Activated T-cell treated with anti-CD3 and anti-CD28 coated beads, Interleukin-2, amount 50 U/mL, for 72 hours (primary cell): ENCODE measurements around the gene LCN15. TPM values are rescaled to one million over a fixed set of nuclear protein-coding genes. Genes with fewer than 3 reads are reported as not detected.

Experiments used
- ATAC-seq, 2 donors: fragments of 150-1000 bp; cut with Tn5 transposase; replicated peaks in 1 of 2; 2 replicates each; pipeline ENCODE4 v1.10.0; 2021; ENCODE audit warnings: moderate library complexity in 2 of 2, mild to moderate bottlenecking in 1 of 2
- DNase-seq, 2 donors: peaks; one replicate each; pipeline ENCODE4 v3.0.0; 2021 to 2022; ENCODE audit warnings: mixed read lengths in 1 of 2
- H3K27ac Mint-ChIP-seq: one replicate; pipeline ENCODE4 v1.8.0; 2022; ENCODE audit warnings: mild to moderate bottlenecking, moderate library complexity, mixed read lengths
- H3K27me3 Mint-ChIP-seq: one replicate; pipeline ENCODE4 v1.8.0; 2022; ENCODE audit warnings: low read depth, mixed read lengths
- H3K36me3 Mint-ChIP-seq, 2 donors: one replicate each; pipeline ENCODE4 v1.8.0; 2022; ENCODE audit warnings: mixed read lengths in 2 of 2, mild to moderate bottlenecking in 1 of 2; ENCODE audit not compliant: insufficient read depth in 2 of 2
- H3K4me1 Mint-ChIP-seq: one replicate; pipeline ENCODE4 v1.8.0; 2022; ENCODE audit warnings: low read depth, mixed read lengths
- H3K4me3 Mint-ChIP-seq, 2 donors: one replicate each; pipeline ENCODE4 v1.8.0; 2022; ENCODE audit warnings: mild to moderate bottlenecking in 2 of 2, mixed read lengths in 2 of 2, moderate library complexity in 2 of 2
- H3K9me3 Mint-ChIP-seq, 2 donors: one replicate each; pipeline ENCODE4 v1.8.0; 2022; ENCODE audit warnings: mixed read lengths in 2 of 2
- total RNA-seq, 2 donors: library from RNA; stranded (reverse); gene quantifications; one replicate each; pipeline ENCODE4 v1.2.3, GENCODE V29; 2022

Gene LCN15
- total RNA-seq, 2 donors from 2014 or later: not detected

DNA sequence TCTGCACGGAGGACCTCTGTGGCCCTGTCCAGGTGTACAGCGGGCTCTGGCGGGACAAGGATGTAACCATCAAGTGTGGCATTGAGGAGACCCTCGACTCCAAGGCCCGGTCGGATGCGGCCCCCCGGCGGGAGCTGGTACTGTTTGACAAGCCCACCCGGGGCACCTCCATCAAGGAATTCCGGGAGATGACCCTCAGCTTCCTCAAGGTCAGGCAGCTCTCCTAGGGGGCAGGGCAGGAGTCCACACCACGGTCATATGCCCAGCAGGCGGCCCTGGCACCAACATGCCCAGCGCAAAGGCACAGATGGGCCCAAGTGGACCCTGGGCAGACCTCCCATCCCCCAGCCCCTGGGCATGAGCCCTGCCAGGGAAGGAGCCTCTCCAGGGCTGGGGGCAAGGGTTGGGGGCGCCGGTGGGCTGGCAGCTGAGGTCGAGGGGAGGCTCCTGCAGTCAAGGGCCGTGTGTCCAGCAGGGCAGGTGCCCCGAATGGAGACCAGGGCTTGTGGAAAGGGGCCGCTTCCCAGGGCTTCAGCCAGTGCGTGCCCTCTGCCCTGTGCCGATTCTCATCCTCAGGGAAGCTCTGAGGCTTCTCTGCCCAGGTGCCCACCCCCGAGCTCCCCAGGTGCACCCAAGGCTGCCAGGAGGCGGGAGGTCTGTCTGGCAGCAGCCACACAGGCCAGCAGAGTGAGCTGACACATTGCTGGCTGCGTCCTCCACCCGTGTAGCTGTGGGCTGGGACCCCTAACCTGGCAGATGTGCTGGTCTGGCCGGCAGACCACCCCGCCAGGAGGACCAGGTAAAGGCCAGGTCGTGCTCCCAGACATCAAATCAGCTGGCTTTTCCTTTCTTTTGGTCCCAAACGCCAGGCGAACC is 42.0 kb downstream of the LCN15 start:
- H3K27me3 Mint-ChIP-seq: no peaks in the 10 kb centered on the region
- peaks cover 30% of the 10 kb centered on the region for H3K4me1 Mint-ChIP-seq
- H3K27ac Mint-ChIP-seq: no peak overlapping the region
- no peaks in the 10 kb centered on the region for H3K9me3 Mint-ChIP-seq
- ATAC-seq (no peak), DNase-seq (no peak)
- H3K36me3 Mint-ChIP-seq: peaks cover 7 to 15% of the 10 kb centered on the region in 2 donors
- H3K4me3 Mint-ChIP-seq: no peak overlapping the region

- peaks cover 3 to 11% of the 10 kb centered on the region in 2 donors for H3K36me3 Mint-ChIP-seq
- ATAC-seq (peak in 1 of 2 donors; percentile 3), DNase-seq (no peak)
- H3K27ac Mint-ChIP-seq: no peak overlapping the region
- peaks cover 24% of the 10 kb centered on the region for H3K4me1 Mint-ChIP-seq
- no peak overlapping the region for H3K4me3 Mint-ChIP-seq
- no peaks in the 10 kb centered on the region for H3K9me3 Mint-ChIP-seq
- no peaks in the 10 kb centered on the region for H3K27me3 Mint-ChIP-seq
These were observed 42.8 kb downstream of the LCN15 start for GRCh38 chr9:136721339-136722092.

DNA sequence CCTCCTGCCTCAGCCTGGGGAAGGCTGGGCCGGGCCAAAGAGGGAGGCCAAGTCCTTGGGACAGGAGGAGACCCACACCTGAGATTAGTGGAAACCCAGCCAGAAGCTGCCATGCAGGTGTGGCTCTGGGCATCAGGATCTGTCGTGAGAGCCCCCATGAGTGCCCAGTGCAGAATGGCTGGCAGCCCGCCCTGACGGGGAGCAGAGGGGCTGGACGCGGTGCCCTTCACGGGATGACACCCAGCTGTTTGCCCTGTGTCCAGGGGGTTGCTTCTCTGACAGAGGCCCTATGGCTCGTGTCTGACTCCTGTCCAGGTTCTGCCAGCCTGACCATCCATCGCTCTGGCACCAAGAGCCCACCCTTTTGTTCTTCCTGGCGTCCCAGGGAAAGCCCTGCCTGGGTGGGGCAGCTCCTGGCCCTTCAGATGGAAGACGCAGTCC is 43.4 kb downstream of the LCN15 start:
- no peak overlapping the region for H3K27ac Mint-ChIP-seq

GRCh38 chr9:136720251-136720897 is 43.9 kb downstream of the LCN15 start:
- H3K9me3 Mint-ChIP-seq: no peaks in the 10 kb centered on the region
- H3K27me3 Mint-ChIP-seq: peaks cover 8% of the 10 kb centered on the region
- H3K36me3 Mint-ChIP-seq: peaks cover 2 to 7% of the 10 kb centered on the region in 2 donors
- peaks cover 14% of the 10 kb centered on the region for H3K4me1 Mint-ChIP-seq
- no peak overlapping the region for H3K27ac Mint-ChIP-seq
- DNase-seq (no peak), ATAC-seq (no peak)
- no peak overlapping the region for H3K4me3 Mint-ChIP-seq

More for the DNA sequence above, 43.4 kb downstream of the LCN15 start:
- H3K4me3 Mint-ChIP-seq: no peak overlapping the region
- peaks cover 18% of the 10 kb centered on the region for H3K4me1 Mint-ChIP-seq
- H3K36me3 Mint-ChIP-seq: peaks cover 2 to 8% of the 10 kb centered on the region in 2 donors
- peaks cover 3% of the 10 kb centered on the region for H3K27me3 Mint-ChIP-seq
- ATAC-seq (no peak), DNase-seq (no peak)
- no peaks in the 10 kb centered on the region for H3K9me3 Mint-ChIP-seq

GRCh38 chr9:136719195-136719880 is 45.0 kb downstream of the LCN15 start:
- peaks cover 7% of the 10 kb centered on the region for H3K4me1 Mint-ChIP-seq
- no peak overlapping the region for H3K4me3 Mint-ChIP-seq
- ATAC-seq: peak in 1 of 2 donors; percentile 8
- H3K27me3 Mint-ChIP-seq: peaks cover 11% of the 10 kb centered on the region
- H3K9me3 Mint-ChIP-seq: no peaks in the 10 kb centered on the region
- DNase-seq: no peak
- peaks cover under 1 to 5% of the 10 kb centered on the region in 2 donors for H3K36me3 Mint-ChIP-seq
- H3K27ac Mint-ChIP-seq: no peak overlapping the region

DNA sequence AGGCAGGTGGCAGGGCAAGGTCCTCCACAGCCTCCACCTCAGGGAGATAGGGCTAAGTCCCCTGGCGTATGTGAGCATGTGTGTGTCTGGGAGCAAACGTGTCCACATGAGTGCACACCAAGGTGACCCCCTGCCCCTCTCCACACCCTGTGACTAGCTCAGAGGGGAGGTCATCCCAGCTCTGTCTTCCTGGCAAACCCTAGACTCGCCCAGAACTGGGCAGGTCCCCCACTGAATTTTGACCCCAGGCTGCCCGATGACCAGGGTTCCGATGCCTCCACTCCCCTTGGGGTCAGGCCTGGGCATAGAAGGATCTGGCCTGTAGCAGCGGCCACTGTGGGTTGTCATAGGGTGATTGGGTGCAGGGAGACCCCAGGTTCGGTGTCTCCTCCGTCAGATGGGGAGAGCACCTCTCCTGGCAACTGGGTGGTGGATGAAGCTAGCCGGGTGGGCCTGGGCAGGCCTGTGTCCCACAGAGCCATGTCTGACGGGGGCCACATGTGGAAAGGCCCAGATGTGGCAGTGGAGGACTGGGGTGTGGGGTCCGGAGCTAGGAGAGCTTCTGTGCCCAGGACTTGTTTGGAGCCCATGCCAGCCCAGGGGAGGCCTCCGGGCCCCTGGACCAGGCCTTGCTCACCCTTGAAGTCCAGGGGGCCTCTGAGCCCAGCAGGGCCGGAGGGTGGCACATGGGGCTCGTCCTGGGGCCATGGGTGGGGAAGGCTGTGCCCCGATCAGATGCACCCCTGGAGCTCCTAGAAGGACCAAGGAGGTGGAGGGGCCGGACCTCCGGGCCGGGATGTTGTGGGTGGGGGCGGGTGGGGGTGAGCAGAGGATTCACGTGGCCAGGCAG is 45.7 kb downstream of the LCN15 start:
- Mint-ChIP-seq H3K27ac (no peak overlapping the region), H3K36me3 (peaks cover 0 to 1% of the 10 kb centered on the region in 2 donors), H3K27me3 (peaks cover 17% of the 10 kb centered on the region), H3K4me3 (no peak overlapping the region), H3K9me3 (no peaks in the 10 kb centered on the region), H3K4me1 (no peaks in the 10 kb centered on the region)
- no peak for DNase-seq
- peak in 1 of 2 donors; percentile 12 for ATAC-seq

DNA sequence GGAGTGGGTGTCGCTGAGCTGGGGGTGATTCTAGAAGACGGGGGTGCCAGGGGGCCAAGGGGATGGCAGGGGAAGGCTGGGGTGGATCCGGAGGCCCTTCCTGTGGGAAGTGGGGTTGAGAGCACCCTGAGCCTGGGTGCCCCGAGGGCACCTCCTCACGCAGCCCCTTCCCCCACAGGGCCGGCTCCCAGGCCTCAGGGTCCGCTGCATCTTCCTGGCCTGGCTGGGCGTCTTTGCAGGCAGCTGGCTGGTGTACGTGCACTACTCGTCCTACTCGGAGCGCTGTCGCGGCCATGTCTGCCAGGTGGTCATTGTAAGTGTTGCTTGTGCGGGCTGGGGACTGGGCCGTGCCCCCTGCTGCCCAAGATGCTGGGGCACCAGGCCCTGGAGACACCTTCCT is 46.9 kb downstream of the LCN15 start:
- DNase-seq: no peak
- peaks cover 21% of the 10 kb centered on the region for H3K27me3 Mint-ChIP-seq
- H3K36me3 Mint-ChIP-seq: no peaks in the 10 kb centered on the region
- no peak overlapping the region for H3K27ac Mint-ChIP-seq
- no peak for ATAC-seq
- no peaks in the 10 kb centered on the region for H3K9me3 Mint-ChIP-seq
- no peaks in the 10 kb centered on the region for H3K4me1 Mint-ChIP-seq
- H3K4me3 Mint-ChIP-seq: no peak overlapping the region

GRCh38 chr9:136714893-136715274 is 49.4 kb downstream of the LCN15 start:
- Mint-ChIP-seq H3K27ac (no peak overlapping the region), H3K27me3 (peaks cover 39% of the 10 kb centered on the region), H3K9me3 (no peaks in the 10 kb centered on the region), H3K36me3 (no peaks in the 10 kb centered on the region), H3K4me3 (no peak overlapping the region), H3K4me1 (peaks cover 9% of the 10 kb centered on the region)
- ATAC-seq: no peak
- DNase-seq: no peak

GRCh38 chr9:136714096-136714892 is 50.0 kb downstream of the LCN15 start:
- DNase-seq: no peak
- H3K4me3 Mint-ChIP-seq: no peak overlapping the region
- no peak for ATAC-seq
- H3K27ac Mint-ChIP-seq: no peak overlapping the region
- no peaks in the 10 kb centered on the region for H3K9me3 Mint-ChIP-seq
- no peaks in the 10 kb centered on the region for H3K36me3 Mint-ChIP-seq
- H3K4me1 Mint-ChIP-seq: peaks cover 9% of the 10 kb centered on the region
- H3K27me3 Mint-ChIP-seq: peaks cover 39% of the 10 kb centered on the region

DNA sequence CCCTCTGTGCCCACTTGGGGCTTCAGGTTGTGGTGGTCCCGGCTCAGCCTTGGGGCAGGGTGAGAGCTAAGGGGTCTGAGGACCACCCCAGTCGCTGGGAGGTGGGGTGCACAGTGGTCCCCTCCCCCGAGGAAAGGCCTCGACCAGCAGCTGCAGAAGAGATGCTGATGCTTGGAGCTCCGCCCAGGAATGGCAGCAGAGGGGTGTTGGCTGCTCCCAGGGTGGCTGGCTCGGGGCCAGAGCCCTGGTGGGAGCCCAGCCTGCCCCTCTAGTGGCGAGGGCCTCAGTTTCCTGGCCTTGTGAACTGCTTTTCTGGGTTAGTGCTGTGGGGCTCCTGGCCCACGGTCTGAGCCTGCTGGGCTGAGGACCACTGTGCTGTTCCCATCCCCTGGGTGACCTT is 50.8 kb downstream of the LCN15 start:
- DNase-seq: no peak
- Mint-ChIP-seq H3K9me3 (no peaks in the 10 kb centered on the region), H3K4me1 (peaks cover 9% of the 10 kb centered on the region), H3K27me3 (peaks cover 39% of the 10 kb centered on the region), H3K27ac (no peak overlapping the region), H3K36me3 (no peaks in the 10 kb centered on the region), H3K4me3 (no peak overlapping the region)
- ATAC-seq: no peak

DNA sequence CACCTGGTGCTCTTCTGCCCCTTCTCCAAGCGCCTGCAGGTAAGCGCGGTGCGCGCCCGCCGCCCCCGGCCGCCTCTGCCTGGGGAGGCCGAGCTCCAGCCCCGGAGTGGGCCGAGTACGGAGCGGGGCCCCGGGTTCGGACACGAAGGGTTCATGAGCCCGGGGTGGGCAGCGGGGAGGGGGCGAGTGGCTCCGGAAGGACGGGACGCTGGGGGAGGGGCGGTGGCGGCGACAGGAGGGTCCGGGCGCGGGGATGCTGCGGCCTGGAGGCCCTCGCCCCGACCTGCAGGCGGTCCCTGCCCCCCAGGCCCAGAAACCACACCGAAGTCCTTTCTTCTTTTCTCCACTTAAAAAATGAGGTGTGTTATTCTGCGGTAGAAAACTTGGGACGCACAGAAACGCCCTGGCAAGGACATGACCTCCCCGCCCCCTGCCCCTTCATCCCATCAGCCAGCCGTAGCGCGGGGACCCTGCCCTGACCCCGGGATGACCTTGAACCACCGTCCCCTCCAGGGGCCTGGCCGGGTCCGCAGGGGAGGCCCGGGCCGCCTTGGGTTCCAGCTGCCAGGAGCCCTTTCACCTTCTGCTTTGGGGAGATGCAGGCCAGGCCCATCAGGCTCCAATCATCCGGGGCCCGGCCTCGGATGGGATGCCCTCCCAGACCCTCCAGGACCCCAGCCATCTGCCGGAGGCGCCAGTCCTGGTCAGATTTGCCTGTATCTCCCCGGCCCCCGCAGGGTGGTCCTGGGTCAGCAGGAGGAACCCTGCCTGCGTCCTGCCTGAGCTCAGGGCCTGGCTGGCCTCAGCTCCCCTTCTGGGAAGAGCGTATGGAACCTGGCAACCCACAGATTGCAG is 51.4 kb downstream of the LCN15 start:
- no peak for DNase-seq
- H3K9me3 Mint-ChIP-seq: no peaks in the 10 kb centered on the region
- peak overlapping the region; percentile 25 to 36 for H3K4me3 Mint-ChIP-seq

More for the DNA sequence above, 51.4 kb downstream of the LCN15 start:
- peak in 1 of 2 donors; percentile 2 for ATAC-seq
- peaks cover 39% of the 10 kb centered on the region for H3K27me3 Mint-ChIP-seq
- H3K27ac Mint-ChIP-seq: no peak overlapping the region
- H3K36me3 Mint-ChIP-seq: no peaks in the 10 kb centered on the region
- peaks cover 9% of the 10 kb centered on the region for H3K4me1 Mint-ChIP-seq
